ENCODE data around the gene FGF1.
A peak's percentile ranks its signal among the peaks of the same experiment; 100 is the strongest.

The FGF1 gene

DNA sequence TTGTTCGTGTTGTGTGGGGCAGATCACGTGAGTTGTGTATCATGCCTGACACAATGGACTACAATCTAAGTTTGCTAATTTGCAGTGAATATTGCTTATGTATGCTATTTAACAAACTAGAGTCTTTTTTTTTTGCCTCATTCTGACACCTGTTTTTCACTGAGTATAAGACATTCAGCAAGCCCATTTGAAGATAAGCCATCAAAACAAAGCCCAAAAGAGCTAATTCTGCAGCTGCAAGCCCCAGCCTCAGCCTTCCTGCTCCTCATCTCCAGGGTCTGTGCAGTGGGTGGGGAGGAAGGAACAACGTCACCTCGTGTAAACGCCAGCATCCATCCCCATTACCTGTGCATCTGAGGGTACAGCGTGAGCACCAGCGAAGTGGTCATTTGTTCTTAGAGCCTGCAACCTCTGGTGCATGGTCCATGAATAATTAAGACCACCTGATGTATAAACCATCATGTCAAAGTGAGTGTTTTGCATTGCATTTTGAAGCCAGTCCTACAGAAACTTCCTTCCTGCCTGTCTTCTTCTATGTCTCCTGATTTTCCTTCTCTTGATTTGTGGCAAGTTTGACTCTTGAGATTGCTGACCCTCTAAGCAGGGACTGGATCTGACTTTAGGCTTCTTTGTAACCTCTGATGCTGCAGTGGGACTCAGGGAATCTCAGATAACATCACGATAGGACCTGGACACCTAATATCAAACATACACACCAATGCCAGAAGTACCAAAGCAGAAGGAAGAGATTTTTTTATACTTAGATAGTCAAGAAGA, 73.2 kb downstream of the FGF1 start:
- no peak for DNase-seq (ENCODE audit: low read depth)
- H3K4me3 ChIP-seq (ENCODE audit: low read depth, low read length) = no peak overlapping the region
- TF ChIP-seq, protein P1, sequence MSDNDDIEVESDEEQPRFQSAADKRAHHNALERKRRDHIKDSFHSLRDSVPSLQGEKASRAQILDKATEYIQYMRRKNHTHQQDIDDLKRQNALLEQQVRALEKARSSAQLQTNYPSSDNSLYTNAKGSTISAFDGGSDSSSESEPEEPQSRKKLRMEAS (IDR thresholded peaks at IDR 0.05; ENCODE audit: low read depth, low read length) = no peak
- no peak for TF ChIP-seq MYC (IDR thresholded peaks at IDR 0.05; ENCODE audit: low read depth, low read length)
- no peak for TF ChIP-seq POLR2A (IDR thresholded peaks at IDR 0.05; ENCODE audit: extremely low read depth, insufficient read length)
- TF ChIP-seq, protein P2, sequence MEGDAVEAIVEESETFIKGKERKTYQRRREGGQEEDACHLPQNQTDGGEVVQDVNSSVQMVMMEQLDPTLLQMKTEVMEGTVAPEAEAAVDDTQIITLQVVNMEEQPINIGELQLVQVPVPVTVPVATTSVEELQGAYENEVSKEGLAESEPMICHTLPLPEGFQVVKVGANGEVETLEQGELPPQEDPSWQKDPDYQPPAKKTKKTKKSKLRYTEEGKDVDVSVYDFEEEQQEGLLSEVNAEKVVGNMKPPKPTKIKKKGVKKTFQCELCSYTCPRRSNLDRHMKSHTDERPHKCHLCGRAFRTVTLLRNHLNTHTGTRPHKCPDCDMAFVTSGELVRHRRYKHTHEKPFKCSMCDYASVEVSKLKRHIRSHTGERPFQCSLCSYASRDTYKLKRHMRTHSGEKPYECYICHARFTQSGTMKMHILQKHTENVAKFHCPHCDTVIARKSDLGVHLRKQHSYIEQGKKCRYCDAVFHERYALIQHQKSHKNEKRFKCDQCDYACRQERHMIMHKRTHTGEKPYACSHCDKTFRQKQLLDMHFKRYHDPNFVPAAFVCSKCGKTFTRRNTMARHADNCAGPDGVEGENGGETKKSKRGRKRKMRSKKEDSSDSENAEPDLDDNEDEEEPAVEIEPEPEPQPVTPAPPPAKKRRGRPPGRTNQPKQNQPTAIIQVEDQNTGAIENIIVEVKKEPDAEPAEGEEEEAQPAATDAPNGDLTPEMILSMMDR (IDR thresholded peaks at IDR 0.05; ENCODE audit: low read depth, low read length) = no peak

DNA sequence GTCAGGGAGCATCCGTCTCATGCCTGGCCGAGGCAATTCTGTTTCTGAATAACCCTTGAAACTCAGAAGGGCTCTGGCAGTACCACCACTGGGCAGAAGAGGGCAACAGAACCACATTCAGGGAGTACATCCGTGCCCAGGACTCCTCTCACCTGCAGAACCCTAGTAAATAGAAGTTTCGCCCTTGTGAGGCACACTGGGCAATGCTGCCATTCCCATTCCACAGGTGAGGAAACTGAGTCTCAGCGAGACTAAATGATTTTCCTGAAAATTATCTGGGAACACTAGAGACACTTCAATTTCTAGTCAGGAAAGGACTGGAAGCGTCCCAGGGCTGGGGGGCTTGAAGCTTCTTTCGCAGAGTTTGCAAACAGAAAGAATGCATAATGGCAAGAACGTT, 74.7 kb downstream of the FGF1 start:
- H3K4me3 ChIP-seq (ENCODE audit: low read depth, low read length) = no peak overlapping the region
- peak; percentile 62 for DNase-seq (ENCODE audit: low read depth)
- TF ChIP-seq POLR2A (IDR thresholded peaks at IDR 0.05; ENCODE audit: extremely low read depth, insufficient read length) = no peak
- TF ChIP-seq, protein P2 (IDR thresholded peaks at IDR 0.05; ENCODE audit: low read depth, low read length) = peak; percentile 49
- TF ChIP-seq, protein P1 (IDR thresholded peaks at IDR 0.05; ENCODE audit: low read depth, low read length) = no peak
- TF ChIP-seq MYC (IDR thresholded peaks at IDR 0.05; ENCODE audit: low read depth, low read length) = no peak

DNA sequence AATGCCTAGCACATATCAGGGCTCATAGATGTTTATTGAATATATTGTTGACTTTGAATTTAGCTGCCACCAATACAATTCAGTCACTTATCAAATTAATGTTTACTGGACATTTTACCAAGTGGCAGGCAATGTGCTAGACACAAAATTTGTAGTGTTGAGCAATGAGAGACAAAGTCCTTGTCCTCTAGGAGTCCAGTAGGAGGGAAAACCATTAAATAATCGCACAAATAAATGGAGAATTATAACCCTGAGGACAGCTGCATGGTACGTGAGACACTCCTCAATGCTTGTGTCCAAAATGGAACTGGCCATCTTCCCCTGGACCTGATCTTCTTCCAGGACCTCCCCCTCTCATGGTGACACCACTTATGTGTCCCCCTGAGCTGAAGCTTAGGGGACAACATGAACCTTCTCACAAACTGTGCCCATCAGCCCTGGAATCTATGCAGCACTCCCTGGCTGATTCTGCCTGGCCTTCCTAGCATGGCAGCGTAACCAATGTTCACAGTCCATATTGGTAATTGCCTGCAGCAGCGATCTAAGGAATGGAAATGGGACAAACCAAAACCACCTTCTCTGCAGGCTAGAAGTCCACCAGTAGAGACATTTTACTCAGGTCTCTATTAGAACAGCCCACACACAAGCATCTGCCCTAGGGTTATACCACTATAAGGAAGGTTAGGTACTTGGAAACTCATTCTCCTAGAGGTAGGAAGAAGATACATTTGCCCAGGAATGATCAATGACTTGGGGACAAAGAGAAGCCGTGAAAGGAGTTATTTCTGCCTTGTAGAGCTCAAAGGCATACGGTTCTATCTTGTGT, 75.5 kb downstream of the FGF1 start:
- TF ChIP-seq, protein P2 (IDR thresholded peaks at IDR 0.05; ENCODE audit: low read depth, low read length) = no peak
- TF ChIP-seq MYC (IDR thresholded peaks at IDR 0.05; ENCODE audit: low read depth, low read length) (no peak), POLR2A (IDR thresholded peaks at IDR 0.05; ENCODE audit: extremely low read depth, insufficient read length) (no peak)
- TF ChIP-seq, protein P1 (IDR thresholded peaks at IDR 0.05; ENCODE audit: low read depth, low read length) = no peak
- no peak for DNase-seq (ENCODE audit: low read depth)
- no peak overlapping the region for H3K4me3 ChIP-seq (ENCODE audit: low read depth, low read length)

DNA sequence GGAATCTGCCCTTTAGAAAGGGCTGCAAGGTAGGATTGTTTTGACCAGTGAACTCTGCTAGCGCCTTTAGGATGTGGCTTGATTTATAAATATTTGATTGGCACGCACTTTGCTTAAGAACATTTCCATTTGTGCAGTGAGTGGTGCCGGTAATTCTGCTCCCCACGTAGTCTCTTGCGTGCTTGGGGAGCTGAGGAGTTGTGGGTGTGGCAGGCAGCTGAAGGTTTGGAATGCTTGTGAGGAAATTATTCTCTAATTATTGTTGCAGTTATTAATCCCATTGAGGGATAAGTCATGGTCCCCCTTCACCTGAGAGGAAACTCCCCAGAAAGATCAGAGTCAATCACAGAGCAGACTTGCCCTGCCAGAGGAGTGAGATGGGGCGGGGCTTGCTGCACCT, 76.7 kb downstream of the FGF1 start:
- H3K4me3 ChIP-seq (ENCODE audit: low read depth, low read length) = no peak overlapping the region
- no peak for TF ChIP-seq MYC (IDR thresholded peaks at IDR 0.05; ENCODE audit: low read depth, low read length)

DNA sequence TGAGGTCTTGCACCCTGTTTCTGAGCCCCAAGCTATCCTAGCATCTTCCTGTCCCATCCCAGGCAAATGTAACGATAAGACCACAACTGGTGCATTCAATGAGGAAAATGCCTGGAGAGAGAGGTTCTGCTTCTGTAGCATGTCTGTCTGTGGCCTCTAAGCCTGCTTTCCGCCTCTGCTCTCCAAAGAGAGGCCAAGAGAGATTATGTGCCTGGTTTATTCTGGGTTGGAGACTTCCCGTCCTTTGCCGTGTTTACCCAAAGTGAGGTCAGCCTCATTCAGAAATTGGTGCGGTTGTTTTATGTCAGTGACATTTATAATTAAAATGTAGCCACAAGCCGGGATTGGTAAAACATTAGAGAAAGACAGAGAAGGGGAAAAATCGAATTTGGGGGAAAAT, 77.8 kb downstream of the FGF1 start:
- no peak for TF ChIP-seq MYC (IDR thresholded peaks at IDR 0.05; ENCODE audit: low read depth, low read length)
- TF ChIP-seq, protein P2 (IDR thresholded peaks at IDR 0.05; ENCODE audit: low read depth, low read length) = no peak
- TF ChIP-seq, protein P1 (IDR thresholded peaks at IDR 0.05; ENCODE audit: low read depth, low read length) = no peak
- TF ChIP-seq POLR2A (IDR thresholded peaks at IDR 0.05; ENCODE audit: extremely low read depth, insufficient read length) = no peak
- DNase-seq (ENCODE audit: low read depth) = no peak
- no peak overlapping the region for H3K4me3 ChIP-seq (ENCODE audit: low read depth, low read length)

More for the DNA sequence above, 76.7 kb downstream of the FGF1 start:
- DNase-seq (ENCODE audit: low read depth) = no peak

DNA sequence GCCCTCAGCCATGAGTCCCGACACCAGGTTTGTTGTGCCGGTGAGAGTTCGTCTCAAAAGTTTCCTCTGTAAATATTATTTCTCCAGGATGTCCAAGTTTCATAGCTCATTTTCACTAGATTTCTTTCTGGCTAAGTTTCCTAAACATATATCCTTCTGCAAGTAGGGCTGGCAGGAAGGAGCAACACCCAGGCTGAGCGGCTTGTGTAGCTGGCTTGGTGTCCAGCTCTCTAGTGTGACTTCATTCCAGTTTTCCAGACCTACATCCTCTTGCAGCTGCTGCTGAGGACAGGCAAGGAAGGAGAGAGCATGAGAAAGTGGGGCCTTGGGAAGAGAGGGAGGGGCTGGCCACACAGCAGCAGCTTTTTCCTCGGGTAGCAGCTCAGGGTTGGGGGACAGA, 80.3 kb downstream of the FGF1 start:
- DNase-seq (ENCODE audit: low read depth) = no peak
- TF ChIP-seq, protein P2 (IDR thresholded peaks at IDR 0.05; ENCODE audit: low read depth, low read length) = no peak
- TF ChIP-seq, protein P1 (IDR thresholded peaks at IDR 0.05; ENCODE audit: low read depth, low read length) = no peak
- no peak for TF ChIP-seq POLR2A (IDR thresholded peaks at IDR 0.05; ENCODE audit: extremely low read depth, insufficient read length)
- TF ChIP-seq MYC (IDR thresholded peaks at IDR 0.05; ENCODE audit: low read depth, low read length) = no peak
- H3K4me3 ChIP-seq (ENCODE audit: low read depth, low read length) = no peak overlapping the region
